A673 (cell line): ENCODE measurements around the gene REN. TPM values are rescaled to one million over a fixed set of nuclear protein-coding genes. Genes with fewer than 3 reads are reported as not detected.

Experiments
- BruUV-seq: library from RNA; stranded (reverse); fragments of 400-500 nt; replicated peaks from 2 replicates; lab custom pipeline; 2021; lab: Mats Ljungman, UMichigan
- CTCF ChIA-PET: fragments of 300-600 bp; sonication (Branson Sonifier 250); formaldehyde crosslinking; loops from one replicate; lab custom pipeline; 2022; ENCODE audit warnings: antibody characterized with exemption; lab: Charles Lee
- POLR2A ChIA-PET: fragments of 300-600 bp; sonication (Branson Sonifier 250); formaldehyde crosslinking; loops from one replicate; lab custom pipeline; 2022; ENCODE audit warnings: antibody characterized with exemption; ENCODE audit not compliant: low non-redundant PET; lab: Charles Lee
- DNase-seq: peaks from one replicate; pipeline ENCODE4 v3.0.0-alpha.2; 2015; ENCODE audit warnings: low spot score
- H3K27ac ChIP-seq: fragments of 200-600 bp; sonication (generic); 2 replicates; pipeline ENCODE4 v1.5.1; 2016; ENCODE audit warnings: mixed run types, low read depth, mild to moderate bottlenecking, mixed read lengths, antibody characterized with exemption, low read length; ENCODE audit not compliant: poor library complexity, severe bottlenecking
- H3K27me3 ChIP-seq: fragments of 200-600 bp; sonication (generic); replicated peaks from 2 replicates; pipeline ENCODE4 v1.6.1; 2017; ENCODE audit warnings: mixed run types, low read depth, mild to moderate bottlenecking, mixed read lengths, antibody characterized with exemption, low read length; ENCODE audit not compliant: insufficient read depth, poor library complexity
- H3K36me3 ChIP-seq: fragments of 200-600 bp; sonication (generic); 2 replicates; pipeline ENCODE4 v1.6.1; 2016; ENCODE audit warnings: mixed run types, mild to moderate bottlenecking, mixed read lengths, antibody characterized with exemption, low read length; ENCODE audit not compliant: insufficient read depth, poor library complexity, severe bottlenecking
- H3K4me1 ChIP-seq: fragments of 200-600 bp; sonication (generic); 2 replicates; pipeline ENCODE4 v1.6.1; 2017; ENCODE audit warnings: mixed run types, mild to moderate bottlenecking, mixed read lengths, antibody characterized with exemption, low read length; ENCODE audit not compliant: insufficient read depth, poor library complexity, severe bottlenecking
- H3K4me3 ChIP-seq: fragments of 200-600 bp; sonication (generic); 2 replicates; pipeline ENCODE4 v1.5.1; 2016; ENCODE audit warnings: low read depth, mixed run types, mild to moderate bottlenecking, mixed read lengths, low read length; ENCODE audit not compliant: poor library complexity, severe bottlenecking
- H3K9me3 ChIP-seq: fragments of 200-600 bp; sonication (generic); 2 replicates; pipeline ENCODE4 v1.6.1; 2016; ENCODE audit warnings: mixed run types, low read depth, mild to moderate bottlenecking, mixed read lengths, antibody characterized with exemption, low read length; ENCODE audit not compliant: poor library complexity, severe bottlenecking
- CTCF ChIP-seq: fragments of 300-800, 200-600 bp; sonication (generic); conservative IDR thresholded peaks from 2 replicates; pipeline ENCODE4 v1.5.1; 2017; ENCODE audit warnings: low read depth, mild to moderate bottlenecking, antibody characterized with exemption, low read length, moderate library complexity, mixed read lengths
- EZH2 ChIP-seq: fragments of 200-600 bp; sonication (generic); IDR thresholded peaks from 2 replicates; pipeline ENCODE4 v1.6.1; 2017; ENCODE audit warnings: borderline replicate concordance, low read depth, mild to moderate bottlenecking, mixed read lengths, antibody characterized with exemption, low read length; ENCODE audit not compliant: poor library complexity, severe bottlenecking
- intact Hi-C: fragments of 100-400 bp; cut with micrococcal nuclease; formaldehyde crosslinking; loops from one replicate; pipeline ENCODE4 v1.10.0; 2022; ENCODE audit not compliant: unreplicated experiment
- total RNA-seq: library from RNA; stranded (reverse); gene quantifications from 2 replicates; pipeline ENCODE4 v1.2.3, GENCODE V29; 2021

REN gene
- total RNA-seq, 1 experiment from 2014 or later, result not detected

GRCh38 chr1:204149635-204150565 is 16.2 kb downstream of the REN start:
- Histone ChIP-seq H3K36me3 (no peaks in the 10 kb centered on the region), H3K4me3 (no peak overlapping the region), H3K4me1 (peaks cover 6% of the 10 kb centered on the region), H3K27me3 (no peaks in the 10 kb centered on the region), H3K9me3 (no peaks in the 10 kb centered on the region), H3K27ac (no peak overlapping the region)
- CTCF ChIA-PET, result no interaction called here
- no peak for TF ChIP-seq EZH2
- TF ChIP-seq CTCF, result no peak
- POLR2A ChIA-PET, result no interaction called here
- no TSS peak for BruUV-seq
- DNase-seq, result no peak
- intact Hi-C loops, result no loop called here

GRCh38 chr1:204149107-204149506 is 17.0 kb downstream of the REN start:
- peaks cover 6% of the 10 kb centered on the region for H3K4me1 ChIP-seq
- no peaks in the 10 kb centered on the region for H3K9me3 ChIP-seq
- H3K27ac ChIP-seq, result no peak overlapping the region
- no peak overlapping the region for H3K4me3 ChIP-seq
- no peak for TF ChIP-seq EZH2
- no peak for TF ChIP-seq CTCF
- POLR2A ChIA-PET, result no interaction called here
- DNase-seq, result no peak
- intact Hi-C loops, result no loop called here
- CTCF ChIA-PET, result no interaction called here
- H3K27me3 ChIP-seq, result no peaks in the 10 kb centered on the region
- BruUV-seq, result no TSS peak
- H3K36me3 ChIP-seq, result no peaks in the 10 kb centered on the region

DNA sequence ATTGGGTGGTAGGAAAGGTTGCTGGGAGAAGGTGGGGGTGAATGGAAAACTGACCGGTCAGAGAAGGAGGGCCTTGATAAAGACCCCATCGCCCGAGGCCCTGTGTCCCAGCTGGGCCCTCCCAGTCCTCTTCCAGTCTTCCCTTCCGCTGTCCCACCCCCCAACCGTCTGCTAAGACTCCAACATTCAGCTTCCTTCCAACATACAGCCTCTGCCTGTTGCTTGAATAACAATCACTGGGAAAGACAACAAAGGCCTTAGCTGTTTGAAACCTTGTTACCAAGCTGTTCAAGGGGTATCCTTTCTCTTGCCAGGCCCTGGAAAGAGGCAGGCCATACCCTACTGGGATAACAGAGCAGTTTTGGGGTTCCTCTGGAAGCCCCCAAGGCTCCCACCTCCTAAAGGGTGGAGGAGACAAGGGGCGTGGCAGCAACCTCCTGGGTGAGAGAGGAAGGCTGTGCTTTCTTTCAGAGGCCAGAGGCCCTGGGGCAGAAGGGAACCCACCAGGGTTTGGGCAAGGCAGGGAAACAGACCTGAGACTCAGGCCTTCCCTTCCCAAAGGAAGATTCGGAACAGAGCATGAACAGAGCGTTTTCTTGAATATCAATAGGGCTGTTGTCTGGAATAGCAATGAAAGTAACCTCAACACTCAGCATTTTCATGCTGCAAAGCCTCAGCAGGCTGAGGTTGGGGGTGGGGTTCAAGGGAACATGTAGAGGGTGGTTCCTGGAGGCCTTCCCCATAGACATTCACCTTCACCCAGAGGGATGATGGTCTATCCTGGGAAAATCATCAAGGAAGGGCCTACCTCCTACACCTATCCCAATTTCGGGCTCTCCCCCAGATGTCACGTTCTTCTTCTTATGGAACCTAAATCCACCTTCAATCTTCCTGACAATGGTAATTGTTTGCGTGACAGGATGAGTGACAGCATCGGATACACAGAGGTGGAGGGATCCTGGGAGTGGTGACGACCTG is 18.4 kb downstream of the REN start:
- intact Hi-C loops, result no loop called here
- CTCF ChIA-PET, result no interaction called here
- Histone ChIP-seq H3K36me3 (no peaks in the 10 kb centered on the region), H3K4me3 (no peak overlapping the region), H3K4me1 (peaks cover 6% of the 10 kb centered on the region), H3K27ac (no peak overlapping the region), H3K27me3 (no peaks in the 10 kb centered on the region), H3K9me3 (no peaks in the 10 kb centered on the region)
- no peak for DNase-seq
- POLR2A ChIA-PET, result interaction anchor here (0.7 kb wide), 1 partner anchor 8 kb away, joined by 6 read pairs; no protein-coding TSS in a partner anchor
- no TSS peak for BruUV-seq
- TF ChIP-seq EZH2, result no peak
- no peak for TF ChIP-seq CTCF
